ENCODE measurements around the gene ATP2A1.
A peak's percentile ranks its signal among the peaks of the same experiment; 100 is the strongest.
"Not testable (repeated sequence)": the region's sequence is repeated elsewhere in the genome, so short reads cannot be mapped to it uniquely, and the experiment has no call there.

The ATP2A1 gene

GRCh38 chr16:28930203-28930602 is 51.9 kb downstream of the ATP2A1 start:
- Mint-ChIP-seq H3K4me1 (peaks cover 18% of the 10 kb centered on the region), H3K27ac (peak overlapping the region; percentile 84), H3K4me3 (no peak overlapping the region)

GRCh38 chr16:28930652-28931051 is 52.4 kb downstream of the ATP2A1 start:
- H3K36me3 Mint-ChIP-seq, result no peaks in the 10 kb centered on the region
- H3K27ac Mint-ChIP-seq, result peak overlapping the region; percentile 84
- H3K4me3 Mint-ChIP-seq, result no peak overlapping the region
- H3K27me3 Mint-ChIP-seq, result no peaks in the 10 kb centered on the region
- no peaks in the 10 kb centered on the region for H3K9me3 Mint-ChIP-seq
- peaks cover 22% of the 10 kb centered on the region for H3K4me1 Mint-ChIP-seq

More at GRCh38 chr16:28930203-28930602, 51.9 kb downstream of the ATP2A1 start:
- H3K27me3 Mint-ChIP-seq, result no peaks in the 10 kb centered on the region
- no peaks in the 10 kb centered on the region for H3K36me3 Mint-ChIP-seq
- H3K9me3 Mint-ChIP-seq, result no peaks in the 10 kb centered on the region

- Mint-ChIP-seq H3K4me1 (peaks cover 26% of the 10 kb centered on the region), H3K36me3 (no peaks in the 10 kb centered on the region), H3K27ac (peak within 1 kb of the TSS; percentile 84), H3K27me3 (no peaks in the 10 kb centered on the region), H3K9me3 (no peaks in the 10 kb centered on the region), H3K4me3 (no peak within 1 kb of the TSS)
Measured at GRCh38 chr16:28931801-28932225, 53.5 kb downstream of the ATP2A1 start, which contains the start of gene CD19. CD19 (plus strand) TSS chr16:28931971; CDS start chr16:28932001, 30 bp downstream.

- Mint-ChIP-seq H3K36me3 (no peaks in the 10 kb centered on the region), H3K9me3 (no peaks in the 10 kb centered on the region), H3K27ac (no peak overlapping the region), H3K27me3 (no peaks in the 10 kb centered on the region), H3K4me3 (no peak overlapping the region), H3K4me1 (peaks cover 28% of the 10 kb centered on the region)
Measured at GRCh38 chr16:28932339-28933141, 54.3 kb downstream of the ATP2A1 start.

- Mint-ChIP-seq H3K4me3 (no peak overlapping the region), H3K36me3 (no peaks in the 10 kb centered on the region)
Measured at GRCh38 chr16:28933171-28933570, 54.9 kb downstream of the ATP2A1 start.

GRCh38 chr16:28935346-28935745 is 57.1 kb downstream of the ATP2A1 start:
- Mint-ChIP-seq H3K27ac (peak overlapping the region; percentile 70), H3K4me3 (no peak overlapping the region), H3K27me3 (no peaks in the 10 kb centered on the region), H3K9me3 (no peaks in the 10 kb centered on the region), H3K36me3 (no peaks in the 10 kb centered on the region), H3K4me1 (peaks cover 25% of the 10 kb centered on the region)

More at GRCh38 chr16:28933171-28933570, 54.9 kb downstream of the ATP2A1 start:
- no peaks in the 10 kb centered on the region for H3K9me3 Mint-ChIP-seq
- peaks cover 28% of the 10 kb centered on the region for H3K4me1 Mint-ChIP-seq
- H3K27me3 Mint-ChIP-seq, result no peaks in the 10 kb centered on the region
- H3K27ac Mint-ChIP-seq, result no peak overlapping the region

GRCh38 chr16:28935924-28936783 is 57.9 kb downstream of the ATP2A1 start:
- Mint-ChIP-seq H3K27ac (peak overlapping the region; percentile 66), H3K36me3 (no peaks in the 10 kb centered on the region), H3K27me3 (no peaks in the 10 kb centered on the region), H3K4me3 (peak overlapping the region; percentile 60), H3K9me3 (no peaks in the 10 kb centered on the region), H3K4me1 (peaks cover 16% of the 10 kb centered on the region)

GRCh38 chr16:28936784-28937155 is 58.5 kb downstream of the ATP2A1 start:
- Mint-ChIP-seq H3K9me3 (no peaks in the 10 kb centered on the region), H3K27me3 (no peaks in the 10 kb centered on the region), H3K4me3 (peak overlapping the region; percentile 60), H3K27ac (peak overlapping the region; percentile 66), H3K4me1 (peaks cover 16% of the 10 kb centered on the region), H3K36me3 (no peaks in the 10 kb centered on the region)

- H3K4me1 Mint-ChIP-seq, result peaks cover 16% of the 10 kb centered on the region
- no peaks in the 10 kb centered on the region for H3K27me3 Mint-ChIP-seq
- H3K9me3 Mint-ChIP-seq, result no peaks in the 10 kb centered on the region
- no peak overlapping the region for H3K27ac Mint-ChIP-seq
- H3K36me3 Mint-ChIP-seq, result no peaks in the 10 kb centered on the region
- no peak overlapping the region for H3K4me3 Mint-ChIP-seq
Measured at GRCh38 chr16:28937222-28937876, 59.1 kb downstream of the ATP2A1 start.

- Mint-ChIP-seq H3K27me3 (no peaks in the 10 kb centered on the region), H3K36me3 (no peaks in the 10 kb centered on the region), H3K9me3 (no peaks in the 10 kb centered on the region), H3K4me1 (peaks cover 16% of the 10 kb centered on the region), H3K4me3 (no peak overlapping the region), H3K27ac (no peak overlapping the region)
Measured at GRCh38 chr16:28938721-28939120, 60.4 kb downstream of the ATP2A1 start.

- H3K27ac Mint-ChIP-seq, H3K9me3 Mint-ChIP-seq, H3K4me3 Mint-ChIP-seq, H3K27me3 Mint-ChIP-seq, H3K36me3 Mint-ChIP-seq: not testable (repeated sequence)
- peaks cover 16% of the 10 kb centered on the region for H3K4me1 Mint-ChIP-seq
Measured at GRCh38 chr16:28939825-28940224, 61.5 kb downstream of the ATP2A1 start.

GRCh38 chr16:28943281-28943680 is 65.0 kb downstream of the ATP2A1 start:
- no peaks in the 10 kb centered on the region for H3K9me3 Mint-ChIP-seq
- H3K4me1 Mint-ChIP-seq, result peaks cover 8% of the 10 kb centered on the region
- no peak overlapping the region for H3K4me3 Mint-ChIP-seq
- H3K27ac Mint-ChIP-seq, result no peak overlapping the region
- no peaks in the 10 kb centered on the region for H3K27me3 Mint-ChIP-seq
- no peaks in the 10 kb centered on the region for H3K36me3 Mint-ChIP-seq

- H3K9me3 Mint-ChIP-seq, result no peaks in the 10 kb centered on the region
- H3K4me1 Mint-ChIP-seq, result peaks cover 18% of the 10 kb centered on the region
- H3K36me3 Mint-ChIP-seq, result no peaks in the 10 kb centered on the region
- no peak overlapping the region for H3K4me3 Mint-ChIP-seq
- no peaks in the 10 kb centered on the region for H3K27me3 Mint-ChIP-seq
- no peak overlapping the region for H3K27ac Mint-ChIP-seq
Measured at GRCh38 chr16:28946681-28947080, 68.4 kb downstream of the ATP2A1 start.

GRCh38 chr16:28950648-28951409 is 72.5 kb downstream of the ATP2A1 start, which contains the start of gene NFATC2IP:
NFATC2IP (plus strand) TSS chr16:28950937; CDS start chr16:28951012, 75 bp downstream.
- Mint-ChIP-seq H3K27me3 (no peaks in the 10 kb centered on the region), H3K36me3 (no peaks in the 10 kb centered on the region), H3K9me3 (no peaks in the 10 kb centered on the region)

More at GRCh38 chr16:28950648-28951409, 72.5 kb downstream of the ATP2A1 start, which contains the start of gene NFATC2IP:
- H3K4me1 Mint-ChIP-seq, result peaks cover 39% of the 10 kb centered on the region
- peak within 1 kb of the TSS; percentile 92 for H3K4me3 Mint-ChIP-seq
- peak within 1 kb of the TSS; percentile 90 for H3K27ac Mint-ChIP-seq
